Heart left ventricle (tissue), 16 donors: ENCODE results near the gene MASTL. TPM values are rescaled to one million over a fixed set of nuclear protein-coding genes. Genes with fewer than 3 reads are reported as not detected.

Experiments
- ATAC-seq, 4 donors: fragments of 200-7000 bp; cut with Tn5 transposase; one replicate each; pipeline ENCODE4 v1.9.1; 2020 to 2022; ENCODE audit warnings: moderate library complexity in 4 of 4, mild to moderate bottlenecking in 3 of 4, moderate number of reproducible peaks in 1 of 4
- DNase-seq, 5 donors: peaks; one replicate each; pipeline ENCODE4 v3.0.0-alpha.2; 2020
- H3K27ac ChIP-seq, 12 donors: fragments of 200-600 bp; sonication (generic) in 4 of 12; one replicate each; pipeline versions ENCODE4 v1.5.0 to v1.8.0; 2016 to 2022; ENCODE audit warnings: mild to moderate bottlenecking in 2 of 12
- H3K27me3 ChIP-seq, 9 donors: fragments of 200-600 bp; sonication (generic) in 2 of 9; one replicate each; pipeline versions ENCODE4 v1.5.1 to v1.8.0; 2016 to 2022; ENCODE audit warnings: mild to moderate bottlenecking in 3 of 9
- H3K36me3 ChIP-seq, 9 donors: fragments of 200-600 bp; sonication (generic) in 2 of 9; one replicate each; pipeline versions ENCODE4 v1.5.0 to v1.8.0; 2018 to 2022; ENCODE audit warnings: mild to moderate bottlenecking in 2 of 9
- H3K4me1 ChIP-seq, 12 donors: fragments of 200-600 bp; sonication (generic) in 4 of 12; one replicate each; pipeline versions ENCODE4 v1.5.0 to v1.8.0; 2016 to 2022; ENCODE audit warnings: mild to moderate bottlenecking in 3 of 12
- H3K4me3 ChIP-seq, 12 donors: fragments of 200-600 bp; sonication (generic) in 4 of 12; one replicate each; pipeline versions ENCODE4 v1.5.0 to v1.8.0; 2017 to 2022; ENCODE audit warnings: mild to moderate bottlenecking in 9 of 12, moderate library complexity in 4 of 12
- H3K9me3 ChIP-seq, 12 donors: fragments of 200-600 bp; sonication (generic) in 4 of 12; one replicate each; pipeline versions ENCODE4 v1.5.0 to v1.8.0; 2016 to 2022; ENCODE audit warnings: mild to moderate bottlenecking in 1 of 12
- CTCF ChIP-seq, 12 donors: fragments of 200-600 bp; sonication (generic) in 4 of 12; IDR thresholded peaks; one replicate each; pipeline versions ENCODE4 v1.5.0 to v1.8.0; 2018 to 2022; ENCODE audit warnings: antibody characterized with exemption in 12 of 12, mild to moderate bottlenecking in 5 of 12
- POLR2A ChIP-seq, 2 donors: fragments of 450-650 bp; IDR thresholded peaks; one replicate each; pipeline ENCODE4 v1.6.1; 2017; ENCODE audit warnings: antibody characterized with exemption in 2 of 2, mild to moderate bottlenecking in 2 of 2, moderate library complexity in 2 of 2
- WGBS, 4 donors: extraction: QIAGEN DNeasy Blood & Tissue Kit in 2 of 4; methylation state at CpG; one replicate each; pipeline versions ENCODE4 v1.1.5 to v1.1.7; 2013 to 2018; 5-methylcytosine and 5-hydroxymethylcytosine counted together
- intact Hi-C, 10 donors: fragments of 100-400 bp; cut with DNase I; formaldehyde crosslinking; loops; one replicate each; pipeline versions ENCODE4 v1.11.1 to v1.14.2; 2022
- polyA plus RNA-seq, 2 donors: library from polyadenylated mRNA; stranded (reverse); fragments of 200-250 nt; gene quantifications; one replicate each; pipeline ENCODE4 v1.2.3, GENCODE V29; 2013
- total RNA-seq, 9 donors: library from RNA; depleted of rRNA in 2 of 9; stranded (reverse); fragments of >200 nt in 2 of 9; fragmentation: NEBNext Ultra II Directional in 3 of 9; extraction: Animal tissue kit (Norgen Biotek cat#: 25700) in 3 of 9; gene quantifications; one replicate each; pipeline versions ENCODE4 v1.1.0 to v1.2.4, GENCODE V29; 2016 to 2023
- donor health status: ischemic (EF 13 %, LVEDD 7.1; RV severe dilation, severe dysfunction).
- donor health status: healthy with polysubstance abuse.
- donor health status: DM: no; HTN: yes; CAD: no.
- donor health status: DM: no; HTN: no; CAD: no.
- donor health status: ischemic (EF 25% LVEDD 6.9; RV normal size, moderate dysfunction).
- donor health status: ischemic (EF 25% LVEDD 5.7; RV mildly dilated, moderate dysfunction).
- donor health status: healthy.
- donor health status: DM: yes; HTN: yes; CAD: no.
- donor health status: ischemic (EF 35%, LVEDD 5.7; RV mildly dilated, moderate dysfunction).
- donor health status: nonischemic (EF 11% LVEDD 7.7; RV severe dilation, severe dysfunction).
- donor health status: DM: yes; HTN: yes; CAD: no.
- donor health status: PGD.
- donor health status: ischemic (EF 29% LVEDD 5.4; RV normal size, mild dysfunction).
- donor health status: nonischemic (EF 23%, LVEDD 6.1; RV moderate dilation, normal function).

The MASTL gene
- total and polyA plus RNA-seq, 11 donors: 1.1 to 6.1 (median 2.3) TPM

GRCh38 chr10:27143686-27144085 is 11.5 kb upstream of the MASTL start:
- DNase-seq (no peak), ATAC-seq (no peak)
- peaks cover 0 to 100% (median 96%) of the 10 kb centered on the region in 9 donors for H3K36me3 ChIP-seq
- no peak for TF ChIP-seq POLR2A (IDR thresholded peaks at IDR 0.05)
- no peak for TF ChIP-seq CTCF (IDR thresholded peaks at IDR 0.05)
- H3K4me3 ChIP-seq: no peak overlapping the region
- intact Hi-C loops: no loop called here
- 84 to 100% (median 96%) methylated on average over 1 of the region's 1 CpG for WGBS, 4 donors
- H3K27ac ChIP-seq: no peak overlapping the region
- H3K4me1 ChIP-seq: peaks cover 0 to 8% (median 0%) of the 10 kb centered on the region in 12 donors
- no peaks in the 10 kb centered on the region for H3K27me3 ChIP-seq
- no peaks in the 10 kb centered on the region for H3K9me3 ChIP-seq

- H3K27me3 ChIP-seq: no peaks in the 10 kb centered on the region
- TF ChIP-seq CTCF (IDR thresholded peaks at IDR 0.05): no peak
- no peak for TF ChIP-seq POLR2A (IDR thresholded peaks at IDR 0.05)
- H3K36me3 ChIP-seq: peaks cover 0 to 88% (median 79%) of the 10 kb centered on the region in 9 donors
- peaks cover 0 to 13% (median 2%) of the 10 kb centered on the region in 12 donors for H3K4me1 ChIP-seq
- H3K27ac ChIP-seq: no peak overlapping the region
- intact Hi-C loops: no loop called here
- DNase-seq (no peak), ATAC-seq (no peak)
- H3K4me3 ChIP-seq: no peak overlapping the region
- no peaks in the 10 kb centered on the region for H3K9me3 ChIP-seq
Measured at GRCh38 chr10:27145937-27146336, 9.2 kb upstream of the MASTL start.

GRCh38 chr10:27147701-27148100 is 7.5 kb upstream of the MASTL start:
- peak; percentile 82 to 90 (median 86) for ATAC-seq
- Histone ChIP-seq H3K4me3 (no peak overlapping the region), H3K36me3 (peaks cover 0 to 70% (median 63%) of the 10 kb centered on the region in 9 donors), H3K4me1 (peaks cover 0 to 25% (median 12%) of the 10 kb centered on the region in 12 donors), H3K27ac (no peak overlapping the region), H3K27me3 (no peaks in the 10 kb centered on the region), H3K9me3 (no peaks in the 10 kb centered on the region)
- intact Hi-C loops: no loop called here
- DNase-seq: peak in 4 of 5 donors; percentile 20 to 44 (median 32)
- WGBS, 4 donors: 45 to 72% (median 57%) methylated on average over 5 of the region's 5 CpGs
- no peak for TF ChIP-seq CTCF (IDR thresholded peaks at IDR 0.05)
- no peak for TF ChIP-seq POLR2A (IDR thresholded peaks at IDR 0.05)

GRCh38 chr10:27150261-27150660 is 4.9 kb upstream of the MASTL start:
- H3K4me3 ChIP-seq: no peak overlapping the region
- ATAC-seq (no peak), DNase-seq (no peak)
- peaks cover 0 to 32% (median 20%) of the 10 kb centered on the region in 12 donors for H3K4me1 ChIP-seq
- intact Hi-C loops: loop anchor here in 4 of 10 donors (5.0 to 10.0 kb wide), 3 partner anchors 48 to 285 kb away; partner anchors contain the start of genes ANKRD26 (in 2 of the 4) and ABI1 (in 1 of the 4)
- no peaks in the 10 kb centered on the region for H3K9me3 ChIP-seq
- 58 to 69% (median 65%) methylated on average over 1 of the region's 1 CpG for WGBS, 4 donors
- TF ChIP-seq POLR2A (IDR thresholded peaks at IDR 0.05): no peak
- no peak for TF ChIP-seq CTCF (IDR thresholded peaks at IDR 0.05)
- H3K36me3 ChIP-seq: peaks cover 0 to 45% (median 37%) of the 10 kb centered on the region in 9 donors
- no peaks in the 10 kb centered on the region for H3K27me3 ChIP-seq
- H3K27ac ChIP-seq: no peak overlapping the region
